HepG2 (cell line): ENCODE data around the gene MXRA8. TPM values are rescaled to one million over a fixed set of nuclear protein-coding genes. Genes with fewer than 3 reads are reported as not detected.

Experiments
- CC2D1A ChIP-seq: sonication (generic); formaldehyde crosslinking; IDR thresholded peaks from 2 replicates; pipeline ENCODE4 v1.8.1; 2023; ENCODE audit warnings: mild to moderate bottlenecking, missing genetic modification reagents
- CREB1 ChIP-seq, 2 experiments: fragments of 450-650 bp in 1 of 2; IDR thresholded peaks; 2 replicates each; pipeline ENCODE4 v1.6.1; 2016 to 2017; ENCODE audit warnings: control low read depth in 1 of 2, mild to moderate bottlenecking in 1 of 2, missing compliant biosample characterization in 1 of 2, missing genetic modification characterization in 1 of 2
- FOXP4 ChIP-seq: sonication (generic); formaldehyde crosslinking; IDR thresholded peaks from 2 replicates; pipeline ENCODE4 v1.4.0; 2020; ENCODE audit warnings: missing genetic modification reagents
- GATAD2A ChIP-seq: IDR thresholded peaks from 2 replicates; pipeline ENCODE4 v1.6.1; 2016
- GLI4 ChIP-seq: sonication (generic); formaldehyde crosslinking; IDR thresholded peaks from 2 replicates; pipeline ENCODE4 v1.5.1; 2020; ENCODE audit warnings: missing genetic modification reagents, mild to moderate bottlenecking, moderate library complexity, borderline replicate concordance
- HNRNPH1 ChIP-seq: fragments of 200-400 bp; formaldehyde crosslinking; optimal IDR thresholded peaks from 2 replicates; pipeline ENCODE3; 2017; ENCODE audit warnings: mild to moderate bottlenecking, low read depth, low read length
- IRF9 ChIP-seq: sonication (generic); formaldehyde crosslinking; IDR thresholded peaks from 2 replicates; pipeline ENCODE4 v1.8.0; 2022; ENCODE audit warnings: missing genetic modification reagents, mild to moderate bottlenecking, borderline replicate concordance
- KLF12 ChIP-seq: sonication (generic); formaldehyde crosslinking; IDR thresholded peaks from 2 replicates; pipeline ENCODE4 v1.4.0; 2020; ENCODE audit warnings: missing genetic modification reagents, borderline replicate concordance
- NFIC ChIP-seq: IDR thresholded peaks from 2 replicates; pipeline ENCODE4 v1.6.1; 2012; ENCODE audit warnings: mild to moderate bottlenecking, low read length, inconsistent platforms
- PAX8 ChIP-seq: sonication (generic); formaldehyde crosslinking; IDR thresholded peaks from 2 replicates; pipeline ENCODE4 v1.8.0; 2022; ENCODE audit warnings: mild to moderate bottlenecking, missing genetic modification reagents, borderline replicate concordance
- TFDP1 ChIP-seq: IDR thresholded peaks from 2 replicates; pipeline ENCODE4 v1.6.1; 2016; ENCODE audit warnings: missing compliant biosample characterization, missing genetic modification reagents, borderline replicate concordance
- THAP11 ChIP-seq: IDR thresholded peaks from 2 replicates; pipeline ENCODE4 v1.6.1; 2016; ENCODE audit warnings: missing biosample characterization, missing genetic modification reagents
- ZFP82 ChIP-seq: sonication (generic); formaldehyde crosslinking; IDR thresholded peaks from 2 replicates; pipeline ENCODE4 v1.5.1; 2020; ENCODE audit warnings: mild to moderate bottlenecking, missing genetic modification reagents, borderline replicate concordance
- ZFY ChIP-seq: sonication (generic); formaldehyde crosslinking; IDR thresholded peaks from 2 replicates; pipeline ENCODE4 v1.4.0; 2020; ENCODE audit warnings: missing genetic modification reagents
- ZNF124 ChIP-seq: sonication (generic); formaldehyde crosslinking; IDR thresholded peaks from 2 replicates; pipeline ENCODE4 v1.4.0; 2020; ENCODE audit warnings: missing genetic modification reagents
- ZNF503 ChIP-seq: sonication (generic); formaldehyde crosslinking; IDR thresholded peaks from 2 replicates; pipeline ENCODE4 v1.4.0; 2020; ENCODE audit warnings: missing genetic modification reagents
- ZNF607 ChIP-seq: sonication (generic); formaldehyde crosslinking; IDR thresholded peaks from 2 replicates; pipeline ENCODE4 v1.5.1; 2020; ENCODE audit warnings: missing genetic modification reagents, mild to moderate bottlenecking, borderline replicate concordance
- ZNF639 ChIP-seq: conservative IDR thresholded peaks from 2 replicates; pipeline ENCODE4 v1.6.1; 2018; ENCODE audit warnings: missing genetic modification reagents
- ZNF670 ChIP-seq: sonication (generic); formaldehyde crosslinking; IDR thresholded peaks from 2 replicates; pipeline ENCODE4 v1.8.0; 2022; ENCODE audit warnings: mild to moderate bottlenecking, missing genetic modification reagents, borderline replicate concordance
- ZNF878 ChIP-seq: sonication (generic); formaldehyde crosslinking; IDR thresholded peaks from 2 replicates; pipeline ENCODE4 v1.8.1; 2023; ENCODE audit warnings: mild to moderate bottlenecking, missing genetic modification reagents, moderate library complexity
- polyA plus RNA-seq, 8 experiments: library from polyadenylated mRNA; depleted of rRNA in 3 of 8; stranded (reverse) in 7 of 8; unstranded in 1 of 8; fragments of >200 nt; fragmentation: Illumina TruSeq in 4 of 8; extraction: Trizol in 4 of 8; gene quantifications; 2 replicates each; pipeline versions ENCODE4 v1.2.1 to v1.2.3, GENCODE V29; 2011 to 2016; ENCODE audit warnings: low read depth in 4 of 8, missing spikeins in 1 of 8, mixed read lengths in 1 of 8; ENCODE audit not compliant: insufficient read depth in 1 of 8
- total RNA-seq, 5 experiments: library from RNA; depleted of rRNA; stranded (reverse); fragments of >200 nt; fragmentation: Illumina TruSeq; extraction: Trizol; gene quantifications; 2 replicates each; pipeline ENCODE4 v1.2.3, GENCODE V29; 2016; ENCODE audit warnings: low read depth in 1 of 5
- TF ChIP-seq, protein P1 (sequence below): IDR thresholded peaks from 2 replicates; pipeline ENCODE4 v1.6.1; 2016; ENCODE audit warnings: control low read depth

Gene MXRA8
- total and polyA plus RNA-seq, 2 of the 13 experiments (the other 11 are each of a cell fraction or from before 2014, with no cell fraction given), result 19.8 to 44.8 TPM

GRCh38 chr1:1347663-1348419, 10.5 kb downstream of the MXRA8 start (continued):
- 0 out of 2 replicates have a peak, but pooled peaks have one; percentile 49 for TF ChIP-seq IRF9 (CRISPR knock-in tag)
- no peak for TF ChIP-seq ZNF503 (CRISPR knock-in tag)
- peak; percentile 54 for TF ChIP-seq THAP11 (CRISPR knock-in tag)
- TF ChIP-seq KLF12, result no peak
- no peak for TF ChIP-seq CREB1 (IDR thresholded peaks at IDR 0.05)
- TF ChIP-seq CREB1 (CRISPR knock-in tag; IDR thresholded peaks at IDR 0.05), result peak; percentile 54; the same call in 1 of the 2 replicates
- 0 out of 2 replicates have a peak, but pooled peaks have one; percentile 55 for TF ChIP-seq PAX8
- TF ChIP-seq ZNF607 (CRISPR knock-in tag), result no peak
- TF ChIP-seq ZNF670 (CRISPR knock-in tag), result no peak
- TF ChIP-seq ZNF639, result no peak; the same call in 1 of the 2 replicates
- no peak for TF ChIP-seq FOXP4 (CRISPR knock-in tag)
- no peak for TF ChIP-seq CC2D1A (CRISPR knock-in tag)
- TF ChIP-seq, protein P1, sequence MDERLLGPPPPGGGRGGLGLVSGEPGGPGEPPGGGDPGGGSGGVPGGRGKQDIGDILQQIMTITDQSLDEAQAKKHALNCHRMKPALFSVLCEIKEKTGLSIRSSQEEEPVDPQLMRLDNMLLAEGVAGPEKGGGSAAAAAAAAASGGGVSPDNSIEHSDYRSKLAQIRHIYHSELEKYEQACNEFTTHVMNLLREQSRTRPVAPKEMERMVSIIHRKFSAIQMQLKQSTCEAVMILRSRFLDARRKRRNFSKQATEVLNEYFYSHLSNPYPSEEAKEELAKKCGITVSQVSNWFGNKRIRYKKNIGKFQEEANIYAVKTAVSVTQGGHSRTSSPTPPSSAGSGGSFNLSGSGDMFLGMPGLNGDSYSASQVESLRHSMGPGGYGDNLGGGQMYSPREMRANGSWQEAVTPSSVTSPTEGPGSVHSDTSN, result no peak
- no peak for TF ChIP-seq ZNF124
- TF ChIP-seq ZFY, result peak; percentile 92
- no peak for TF ChIP-seq ZFP82 (CRISPR knock-in tag)
- TF ChIP-seq NFIC, result no peak
- no peak for TF ChIP-seq GLI4
- no peak for TF ChIP-seq HNRNPH1
- TF ChIP-seq ZNF878 (CRISPR knock-in tag), result 0 out of 2 replicates have a peak, but pooled peaks have one; percentile 29
- peak; percentile 47 for TF ChIP-seq GATAD2A (CRISPR knock-in tag)
- peak; percentile 58; the same call in 1 of the 2 replicates for TF ChIP-seq TFDP1
